ENCODE data around the gene ATXN1. TPM values are rescaled to one million over a fixed set of nuclear protein-coding genes. Genes with fewer than 3 reads are reported as not detected.

The ATXN1 gene
- total RNA-seq, 1 experiment from 2014 or later, result 19.7 TPM

- no peaks in the 10 kb centered on the region for H3K9me3 Mint-ChIP-seq (ENCODE audit: low read depth, unreplicated experiment)
- H3K4me3 Mint-ChIP-seq (ENCODE audit: low read depth, unreplicated experiment), result no peak overlapping the region
- no TSS peak for BruUV-seq (replicated peaks)
- no peaks in the 10 kb centered on the region for H3K27me3 Mint-ChIP-seq (ENCODE audit: unreplicated experiment)
- DNase-seq, result no peak
- no peaks in the 10 kb centered on the region for H3K36me3 Mint-ChIP-seq (ENCODE audit: insufficient read depth, unreplicated experiment)
- intact Hi-C loops (cut with micrococcal nuclease; ENCODE audit: unreplicated experiment), result no loop called here
- H3K4me1 Mint-ChIP-seq (ENCODE audit: low read depth, unreplicated experiment), result no peaks in the 10 kb centered on the region
- TF ChIP-seq CTCF (IDR thresholded peaks at IDR 0.05; ENCODE audit: unreplicated experiment), result no peak
- H3K27ac Mint-ChIP-seq (ENCODE audit: unreplicated experiment), result no peak overlapping the region
- CTCF ChIA-PET, result no interaction called here
These were observed 398.3 kb downstream of the ATXN1 start for GRCh38 chr6:16362819-16363589.

DNA sequence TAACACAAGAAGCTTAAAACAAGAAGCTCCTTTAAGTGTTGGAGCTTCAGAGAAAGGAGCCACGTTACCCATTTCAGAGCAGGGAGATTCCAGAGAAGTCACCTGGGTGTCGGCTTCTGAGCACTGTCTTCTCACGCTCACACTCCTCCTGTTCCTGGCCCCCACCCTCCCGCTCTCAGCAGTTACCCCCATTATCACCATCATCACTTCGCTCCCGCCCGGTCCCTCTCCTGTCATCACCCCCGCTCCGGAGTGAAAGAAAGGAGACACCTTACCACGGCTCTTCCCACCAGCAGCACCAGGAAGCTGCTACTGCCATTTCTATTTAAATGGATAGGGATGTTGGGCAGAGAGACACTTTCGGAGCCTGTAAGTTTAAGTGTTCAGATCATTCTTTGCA lies 399.0 kb downstream of the ATXN1 start:
- CTCF ChIA-PET, result no interaction called here
- intact Hi-C loops (cut with micrococcal nuclease; ENCODE audit: unreplicated experiment), result no loop called here
- no peaks in the 10 kb centered on the region for H3K4me1 Mint-ChIP-seq (ENCODE audit: low read depth, unreplicated experiment)

GRCh38 chr6:16361861-16362260 lies 399.4 kb downstream of the ATXN1 start:
- H3K27ac Mint-ChIP-seq (ENCODE audit: unreplicated experiment), result no peak overlapping the region
- no peak for TF ChIP-seq CTCF (IDR thresholded peaks at IDR 0.05; ENCODE audit: unreplicated experiment)
- no TSS peak for BruUV-seq (replicated peaks)
- no peak overlapping the region for H3K4me3 Mint-ChIP-seq (ENCODE audit: low read depth, unreplicated experiment)
- H3K4me1 Mint-ChIP-seq (ENCODE audit: low read depth, unreplicated experiment), result no peaks in the 10 kb centered on the region
- H3K27me3 Mint-ChIP-seq (ENCODE audit: unreplicated experiment), result no peaks in the 10 kb centered on the region
- CTCF ChIA-PET, result no interaction called here
- H3K36me3 Mint-ChIP-seq (ENCODE audit: insufficient read depth, unreplicated experiment), result no peaks in the 10 kb centered on the region
- DNase-seq, result no peak
- H3K9me3 Mint-ChIP-seq (ENCODE audit: low read depth, unreplicated experiment), result no peaks in the 10 kb centered on the region
- intact Hi-C loops (cut with micrococcal nuclease; ENCODE audit: unreplicated experiment), result no loop called here

More for the DNA sequence above, 399.0 kb downstream of the ATXN1 start:
- Mint-ChIP-seq H3K36me3 (ENCODE audit: insufficient read depth, unreplicated experiment) (no peaks in the 10 kb centered on the region), H3K27me3 (ENCODE audit: unreplicated experiment) (no peaks in the 10 kb centered on the region), H3K4me3 (ENCODE audit: low read depth, unreplicated experiment) (no peak overlapping the region), H3K27ac (ENCODE audit: unreplicated experiment) (no peak overlapping the region), H3K9me3 (ENCODE audit: low read depth, unreplicated experiment) (no peaks in the 10 kb centered on the region)
- no peak for TF ChIP-seq CTCF (IDR thresholded peaks at IDR 0.05; ENCODE audit: unreplicated experiment)
- DNase-seq, result no peak
- BruUV-seq (replicated peaks), result no TSS peak

GRCh38 chr6:16361121-16361520 lies 400.1 kb downstream of the ATXN1 start:
- Mint-ChIP-seq H3K27me3 (ENCODE audit: unreplicated experiment) (no peaks in the 10 kb centered on the region), H3K27ac (ENCODE audit: unreplicated experiment) (no peak overlapping the region), H3K4me1 (ENCODE audit: low read depth, unreplicated experiment) (peaks cover 3% of the 10 kb centered on the region), H3K36me3 (ENCODE audit: insufficient read depth, unreplicated experiment) (no peaks in the 10 kb centered on the region), H3K9me3 (ENCODE audit: low read depth, unreplicated experiment) (no peaks in the 10 kb centered on the region), H3K4me3 (ENCODE audit: low read depth, unreplicated experiment) (no peak overlapping the region)
- DNase-seq, result no peak
- TF ChIP-seq CTCF (IDR thresholded peaks at IDR 0.05; ENCODE audit: unreplicated experiment), result no peak
- no TSS peak for BruUV-seq (replicated peaks)
- intact Hi-C loops (cut with micrococcal nuclease; ENCODE audit: unreplicated experiment), result no loop called here
- CTCF ChIA-PET, result no interaction called here

Measured in Calu3 (cell line).